SK-N-SH (cell line): ENCODE results near the gene KIF6. TPM values are rescaled to one million over a fixed set of nuclear protein-coding genes. Genes with fewer than 3 reads are reported as not detected.

Experiments used
- CTCF ChIA-PET: fragments of 300-600, 350-600 bp; formaldehyde crosslinking; extraction: SDS; loops from one replicate; lab custom pipeline; 2021; lab: Yijun Ruan, JAX
- POLR2A ChIA-PET: fragments of 350-600 bp; sonication (Branson Sonifier 250); formaldehyde crosslinking; extraction: SDS; loops from one replicate; lab custom pipeline; 2020; ENCODE audit warnings: antibody characterized with exemption, inconsistent platforms; lab: Yijun Ruan, JAX
- DNase-seq: peaks from one replicate; pipeline ENCODE4 v3.0.0; 2012
- H2AFZ ChIP-seq: fragments of 200-600 bp; sonication (generic); 2 replicates; pipeline ENCODE4 v1.8.1; 2016; ENCODE audit warnings: antibody characterized with exemption, mild to moderate bottlenecking, low read depth
- H3F3A ChIP-seq: fragments of 200-600 bp; sonication (generic); replicated peaks from 2 replicates; pipeline ENCODE3; 2016; ENCODE audit warnings: antibody characterized with exemption, mild to moderate bottlenecking; ENCODE audit not compliant: insufficient read depth
- H3K27ac ChIP-seq, 2 experiments: fragments of 200-500 bp in 1 of 2; fragments of 200-600 bp in 1 of 2; sonication (Bioruptor generic) in 1 of 2; sonication (generic), shearing (Covaris generic) in 1 of 2; 2 replicates each; pipeline versions ENCODE4 v1.5.1 to v1.6.1; 2014 to 2016; ENCODE audit warnings: low read depth in 2 of 2, inconsistent platforms in 1 of 2, low read length in 1 of 2, mild to moderate bottlenecking in 1 of 2, mixed read lengths in 1 of 2
- H3K27me3 ChIP-seq: fragments of 200-600 bp; sonication (generic), shearing (Covaris generic); 2 replicates; pipeline ENCODE4 v1.6.1; 2016; ENCODE audit warnings: mixed run types; ENCODE audit not compliant: insufficient read depth
- H3K36me3 ChIP-seq, 2 experiments: fragments of 200-500 bp in 1 of 2; fragments of 200-600 bp in 1 of 2; sonication (Bioruptor generic) in 1 of 2; sonication (generic) in 1 of 2; replicated peaks in 1 of 2; 2 replicates each; pipeline versions ENCODE3 to v1.5.1; 2014 to 2016; ENCODE audit warnings: low read length in 1 of 2, mild to moderate bottlenecking in 1 of 2; ENCODE audit not compliant: insufficient read depth in 2 of 2, control insufficient read depth in 1 of 2
- H3K4me1 ChIP-seq, 2 experiments: fragments of 200-500 bp in 1 of 2; fragments of 200-600 bp in 1 of 2; sonication (Bioruptor generic) in 1 of 2; sonication (generic), shearing (Covaris generic) in 1 of 2; 2 replicates each; pipeline versions ENCODE4 v1.5.1 to v1.6.1; 2014 to 2016; ENCODE audit warnings: low read depth in 1 of 2, low read length in 1 of 2, mixed run types in 1 of 2; ENCODE audit not compliant: insufficient read depth in 2 of 2, control insufficient read depth in 1 of 2
- H3K4me2 ChIP-seq: fragments of 200-600 bp; sonication (generic), shearing (Covaris generic); 2 replicates; pipeline ENCODE4 v1.6.1; 2017; ENCODE audit warnings: mixed run types
- H3K4me3 ChIP-seq, 2 experiments: fragments of 200-500 bp in 1 of 2; fragments of 200-600 bp in 1 of 2; sonication (Bioruptor generic) in 1 of 2; sonication (generic), shearing (Covaris generic) in 1 of 2; 2 replicates each; pipeline versions ENCODE4 v1.5.1 to v1.8.1; 2014 to 2016; ENCODE audit warnings: low read depth in 2 of 2, inconsistent platforms in 1 of 2, low read length in 1 of 2, mild to moderate bottlenecking in 1 of 2, mixed read lengths in 1 of 2, moderate library complexity in 1 of 2
- H3K79me2 ChIP-seq: fragments of 200-600 bp; sonication (generic); 2 replicates; pipeline ENCODE4 v1.8.1; 2017; ENCODE audit warnings: mild to moderate bottlenecking; ENCODE audit not compliant: insufficient read depth
- H3K9ac ChIP-seq: fragments of 200-600 bp; sonication (generic); 2 replicates; pipeline ENCODE4 v1.6.1; 2017; ENCODE audit warnings: mixed run types
- H3K9me2 ChIP-seq: fragments of 200-600 bp; sonication (generic); 2 replicates; pipeline ENCODE4 v1.6.1; 2017; ENCODE audit warnings: mixed run types
- H3K9me3 ChIP-seq: fragments of 200-600 bp; sonication (generic); 2 replicates; pipeline ENCODE4 v1.6.1; 2017; ENCODE audit warnings: mixed run types, mild to moderate bottlenecking, moderate library complexity
- H4K20me1 ChIP-seq: fragments of 200-600 bp; sonication (generic); 2 replicates; pipeline ENCODE4 v1.6.1; 2017; ENCODE audit warnings: mild to moderate bottlenecking, mixed run types; ENCODE audit not compliant: insufficient read depth
- ELF1 ChIP-seq: IDR thresholded peaks from 2 replicates; pipeline ENCODE4 v1.4.0; 2012
- EZH2phosphoT487 ChIP-seq: fragments of 200-600 bp; sonication (generic); IDR thresholded peaks from 2 replicates; pipeline ENCODE4 v1.6.1; 2017; ENCODE audit warnings: low read depth, mixed run types, mild to moderate bottlenecking, antibody characterized with exemption, moderate library complexity, borderline replicate concordance
- GABPA ChIP-seq: IDR thresholded peaks from 2 replicates; pipeline ENCODE4 v1.4.0; 2012; ENCODE audit warnings: low read depth, mild to moderate bottlenecking
- IRF3 ChIP-seq: fragments of 150-350 bp; IDR thresholded peaks from 2 replicates; pipeline ENCODE4 v1.6.1; 2016; ENCODE audit warnings: mild to moderate bottlenecking, low read depth, low read length
- MXI1 ChIP-seq: IDR thresholded peaks from 2 replicates; pipeline ENCODE4 v1.6.1; 2012; ENCODE audit warnings: mild to moderate bottlenecking, low read depth, low read length, improper control_type of control experiment
- NFIC ChIP-seq: IDR thresholded peaks from 2 replicates; pipeline ENCODE4 v1.4.0; 2012; ENCODE audit warnings: borderline replicate concordance
- REST ChIP-seq: IDR thresholded peaks from 2 replicates; pipeline ENCODE4 v1.6.1; 2012; ENCODE audit warnings: mild to moderate bottlenecking, low read depth, low read length, moderate library complexity
- TAF1 ChIP-seq: IDR thresholded peaks from 2 replicates; pipeline ENCODE4 v1.6.1; 2012; ENCODE audit warnings: low read depth, mild to moderate bottlenecking, low read length, moderate library complexity, borderline replicate concordance
- TCF12 ChIP-seq: IDR thresholded peaks from 2 replicates; pipeline ENCODE4 v1.4.0; 2012
- USF1 ChIP-seq: IDR thresholded peaks from 2 replicates; pipeline ENCODE4 v1.4.0; 2012; ENCODE audit warnings: low read depth, borderline replicate concordance
- ZBTB33 ChIP-seq: IDR thresholded peaks from 2 replicates; pipeline ENCODE4 v1.4.0; 2012; ENCODE audit warnings: low read depth, borderline replicate concordance
- WGBS: methylation state at CpG from one replicate; pipeline ENCODE4 v1.1.6; 2017; ENCODE audit warnings: low lambda C conversion rate; 5-methylcytosine and 5-hydroxymethylcytosine counted together
- polyA plus RNA-seq, 3 experiments: library from polyadenylated mRNA; depleted of rRNA; stranded (reverse); fragments of >200 nt; gene quantifications; 2 replicates each; pipeline ENCODE4 v1.2.3, GENCODE V29; 2012

The KIF6 gene
- polyA plus RNA-seq, 1 of the 3 experiments (the other 2 are of a cell fraction) = 0.13 TPM

GRCh38 chr6:39470506-39470905 lies 254.7 kb downstream of the KIF6 start:
- H3K9ac ChIP-seq = no peak overlapping the region
- no peaks in the 10 kb centered on the region for H3K79me2 ChIP-seq
- ChIA-PET CTCF (no interaction called here), POLR2A (no interaction called here)
- no peaks in the 10 kb centered on the region for H3K36me3 ChIP-seq
- no peak overlapping the region for H2AFZ ChIP-seq
- no peak overlapping the region for H3K27ac ChIP-seq
- H3K9me2 ChIP-seq = no peaks in the 10 kb centered on the region
- DNase-seq = no peak
- no peak for TF ChIP-seq GABPA
- TF ChIP-seq NFIC = no peak
- no peak overlapping the region for H3K4me3 ChIP-seq
- 0 out of 2 replicates have a peak, but pooled peaks cover 3% of the 10 kb centered on the region for H4K20me1 ChIP-seq
- no peaks in the 10 kb centered on the region for H3K9me3 ChIP-seq
- WGBS = 42% methylated on average over 3 of the region's 3 CpGs
- H3K4me2 ChIP-seq = no peak overlapping the region
- no peaks in the 10 kb centered on the region for H3F3A ChIP-seq
- no peaks in the 10 kb centered on the region for H3K4me1 ChIP-seq
- no peaks in the 10 kb centered on the region for H3K27me3 ChIP-seq

- no peaks in the 10 kb centered on the region for H3K9me2 ChIP-seq
- no peak overlapping the region for H3K4me2 ChIP-seq
These were observed 256.8 kb downstream of the KIF6 start for GRCh38 chr6:39468385-39468784.

More at GRCh38 chr6:39468385-39468784, 256.8 kb downstream of the KIF6 start:
- peaks cover 0 to 9% of the 10 kb centered on the region in 2 experiments; a peak in 2 of 4 replicates for H3K4me1 ChIP-seq
- TF ChIP-seq IRF3 (no peak), MXI1 (no peak), EZH2phosphoT487 (no peak), ZBTB33 (no peak), TCF12 (no peak), REST (no peak), TAF1 (no peak), ELF1 (no peak), USF1 (no peak)
- TF ChIP-seq, all 33 proteins: peak for 0
- Histone ChIP-seq H3K9me3 (no peaks in the 10 kb centered on the region), H3K79me2 (no peaks in the 10 kb centered on the region), H3K36me3 (no peaks in the 10 kb centered on the region), H3K27ac (no peak overlapping the region), H3K9ac (no peak overlapping the region), H3K27me3 (no peaks in the 10 kb centered on the region), H3K4me3 (no peak overlapping the region), H4K20me1 (0 out of 2 replicates have a peak, but pooled peaks cover 3% of the 10 kb centered on the region), H3F3A (no peaks in the 10 kb centered on the region), H2AFZ (no peak overlapping the region)
- 20% methylated on average over 1 of the region's 1 CpG for WGBS
- POLR2A ChIA-PET = no interaction called here
- no peak for DNase-seq
- CTCF ChIA-PET = no interaction called here
